Fibroblast of gingiva (primary cell): ENCODE results near the gene ATP2B1.
"Not testable (repeated sequence)": the region's sequence is repeated elsewhere in the genome, so short reads cannot be mapped to it uniquely, and the experiment has no call there.

Experiments used
- DNase-seq: peaks from one replicate; pipeline ENCODE4 v3.0.0-alpha.2; 2011; ENCODE audit warnings: low read depth

Gene ATP2B1

DNA sequence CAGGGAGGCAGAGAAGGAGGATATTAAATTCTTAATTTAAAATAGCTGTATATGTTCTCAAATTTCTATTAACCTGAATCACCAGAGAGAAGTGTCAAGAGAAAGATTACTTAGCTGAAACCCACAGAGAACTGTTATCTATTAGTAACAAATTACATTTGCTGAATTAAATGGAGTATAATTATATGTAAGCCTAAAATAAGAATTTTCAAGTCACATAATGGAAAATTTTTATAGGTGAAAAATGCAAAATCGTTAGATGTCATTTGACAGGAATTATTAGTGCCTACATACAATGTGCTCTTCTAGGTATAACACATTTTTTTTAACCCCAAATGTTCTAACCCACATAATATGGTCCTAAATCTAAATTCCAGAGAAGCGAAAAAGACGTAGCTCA, 4.1 kb upstream of the ATP2B1 start:
- DNase-seq: no peak

DNA sequence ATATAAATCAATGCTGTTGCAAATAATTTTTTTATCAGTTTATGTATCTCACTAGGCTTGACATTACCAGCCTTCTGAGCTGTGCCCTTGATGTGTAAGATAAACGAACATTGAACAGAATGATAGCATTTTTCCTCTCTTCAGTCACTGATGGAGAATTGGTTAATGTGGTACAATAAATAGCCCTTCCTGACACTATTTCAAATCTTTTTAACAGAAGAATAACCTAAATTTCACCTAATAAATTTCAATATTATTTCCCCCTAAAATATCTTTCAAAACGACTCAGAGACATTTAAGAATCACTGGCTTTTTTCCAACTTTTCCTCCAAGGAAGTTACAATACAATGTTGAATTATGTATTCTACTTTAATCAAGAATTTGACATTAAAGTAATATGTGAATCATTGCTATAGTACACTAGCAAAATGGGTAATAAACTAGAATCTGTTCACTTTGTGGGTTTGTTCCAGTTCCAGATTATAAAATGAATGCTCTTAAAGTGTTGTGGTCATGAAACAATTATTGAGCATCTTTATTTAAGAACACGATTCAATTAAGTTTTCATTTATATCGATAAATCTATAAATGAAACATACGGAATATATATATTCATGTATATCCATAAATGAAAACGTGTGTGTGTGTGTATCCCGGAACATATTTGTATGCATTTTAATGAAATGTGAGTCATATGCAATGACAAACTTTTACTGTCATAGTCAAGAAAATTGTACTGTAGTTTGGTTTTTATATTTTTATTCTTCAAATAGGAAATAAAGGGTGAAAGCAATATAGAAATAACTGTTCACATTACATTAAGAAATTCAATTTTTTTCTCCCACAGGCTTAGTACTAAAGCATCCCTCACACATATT, 2.5 kb upstream of the ATP2B1 start:
- DNase-seq: no peak

DNA sequence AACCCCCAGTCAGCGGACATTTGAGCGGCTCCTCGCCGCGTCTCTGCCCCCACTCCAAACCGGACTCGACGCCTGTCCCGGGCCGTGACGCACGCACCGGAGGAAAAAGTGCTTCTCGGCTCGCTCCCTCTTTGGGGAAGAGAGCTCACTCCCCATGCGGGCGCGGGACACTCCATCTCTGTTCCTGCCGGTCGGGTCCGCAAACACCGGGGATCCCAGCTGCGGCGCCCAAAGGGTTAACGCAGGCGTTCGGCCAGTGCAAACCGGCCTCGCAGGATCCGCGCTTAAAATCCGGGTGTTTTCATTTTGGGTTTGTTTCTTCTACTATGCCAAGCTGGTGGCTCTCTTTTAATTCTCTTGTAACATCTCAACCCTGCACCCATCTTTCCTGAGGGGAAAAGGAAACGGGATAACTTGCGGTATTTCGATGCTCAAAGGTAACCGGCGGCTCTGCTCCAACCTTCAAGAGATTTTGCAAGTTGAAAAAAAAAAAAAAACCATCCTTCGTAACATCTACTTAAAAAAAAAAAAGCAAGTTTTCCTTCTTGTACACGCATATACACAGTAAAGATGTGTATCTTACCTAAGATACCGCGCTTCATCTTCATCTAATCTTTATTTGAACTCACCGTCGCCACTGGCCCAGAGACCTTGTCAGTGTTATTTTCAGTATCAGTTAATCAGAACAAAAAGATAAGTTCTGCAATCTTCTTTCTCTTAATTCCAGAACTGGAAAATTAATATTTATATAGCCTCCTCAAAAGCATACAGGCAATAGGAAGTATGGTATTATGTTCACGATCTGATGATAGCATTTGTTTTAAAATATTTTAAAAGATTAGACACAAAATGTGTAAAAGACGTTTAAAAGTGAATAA, 1.6 kb upstream of the ATP2B1 start:
- no peak for DNase-seq

DNA sequence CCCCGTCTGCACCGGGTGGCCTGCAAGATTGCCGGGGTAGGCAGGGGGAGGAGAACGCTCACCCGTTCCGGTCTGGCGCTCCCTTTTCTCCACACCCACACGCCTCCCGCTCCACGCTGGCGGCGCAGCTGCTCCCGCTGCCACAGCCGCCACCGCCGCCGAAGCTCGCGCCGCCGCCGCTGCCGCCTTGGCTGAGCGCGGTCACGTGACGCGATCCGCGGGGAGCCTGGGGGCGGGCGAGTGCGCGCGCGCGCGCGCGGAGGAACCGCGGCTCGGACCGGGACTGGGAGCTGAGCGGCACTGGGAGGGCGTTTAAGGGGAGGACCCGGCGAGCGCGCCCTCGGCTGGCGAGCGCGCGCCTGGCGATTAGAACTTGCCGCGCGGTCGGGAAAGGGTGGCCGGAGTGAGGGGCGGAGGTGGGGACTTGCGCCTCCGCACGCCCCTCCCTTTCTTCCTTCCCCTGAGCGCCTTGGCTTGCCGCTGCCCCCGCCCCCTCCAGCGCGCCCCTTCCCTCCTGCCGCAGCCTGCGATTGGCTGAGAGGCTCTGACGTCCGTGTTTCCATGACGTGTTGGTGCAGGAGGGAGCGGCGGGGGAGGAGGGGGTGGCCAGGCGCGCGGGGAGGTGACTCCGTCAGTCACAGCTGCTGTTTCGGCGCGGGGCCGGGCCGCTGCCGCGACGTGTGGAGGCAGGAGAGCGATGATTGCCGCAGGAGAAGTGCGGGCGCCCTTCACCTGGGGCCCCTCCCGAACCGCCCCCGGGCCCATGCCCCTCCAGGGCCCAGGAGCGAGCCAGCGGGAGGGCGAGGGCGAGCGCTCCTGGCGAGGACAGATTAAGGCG, 738 bp upstream of the ATP2B1 start:
- DNase-seq: peak; percentile 100

GRCh38 chr12:89707703-89708564, 704 bp downstream of the ATP2B1 start:
- DNase-seq: peak; percentile 9

DNA sequence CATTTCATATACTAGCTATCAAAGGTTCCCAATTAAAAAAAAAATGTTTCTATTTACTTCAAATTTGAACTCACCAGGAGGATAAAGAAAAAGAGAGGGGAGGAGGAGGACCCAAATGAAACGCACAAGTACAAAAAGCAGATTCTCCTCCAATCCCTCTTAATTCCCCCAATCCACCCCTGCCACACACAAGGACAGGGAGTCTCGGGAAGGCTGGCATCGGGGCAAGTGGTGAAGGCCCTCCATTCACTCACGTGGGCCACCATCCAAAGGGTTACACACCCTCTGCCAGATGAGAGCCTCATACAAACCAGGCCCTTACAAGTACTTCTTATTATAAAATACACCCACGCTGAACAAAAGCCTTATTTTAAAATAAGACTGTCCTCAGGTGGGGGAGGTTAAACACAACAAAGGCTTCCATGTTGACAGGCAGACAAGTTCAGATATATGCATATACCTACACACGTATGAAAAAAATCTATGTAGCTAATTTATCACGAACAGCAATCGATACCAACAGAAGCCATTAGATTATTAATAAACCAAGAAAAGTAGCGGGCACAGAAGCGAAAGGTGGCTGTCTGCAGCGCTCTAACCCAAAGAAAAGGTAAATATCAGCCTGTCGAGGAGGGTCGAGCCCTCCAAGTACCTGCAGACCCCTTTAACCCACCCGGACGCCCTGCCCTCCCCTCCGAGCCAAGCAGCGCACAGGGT, 1.5 kb downstream of the ATP2B1 start:
- DNase-seq: peak; percentile 24

GRCh38 chr12:89706551-89706950, 2.1 kb downstream of the ATP2B1 start:
- DNase-seq: no peak

- no peak for DNase-seq
These were observed 4.2 kb downstream of the ATP2B1 start for GRCh38 chr12:89704457-89704856.

GRCh38 chr12:89703768-89704167, 4.9 kb downstream of the ATP2B1 start:
- DNase-seq: no peak

DNA sequence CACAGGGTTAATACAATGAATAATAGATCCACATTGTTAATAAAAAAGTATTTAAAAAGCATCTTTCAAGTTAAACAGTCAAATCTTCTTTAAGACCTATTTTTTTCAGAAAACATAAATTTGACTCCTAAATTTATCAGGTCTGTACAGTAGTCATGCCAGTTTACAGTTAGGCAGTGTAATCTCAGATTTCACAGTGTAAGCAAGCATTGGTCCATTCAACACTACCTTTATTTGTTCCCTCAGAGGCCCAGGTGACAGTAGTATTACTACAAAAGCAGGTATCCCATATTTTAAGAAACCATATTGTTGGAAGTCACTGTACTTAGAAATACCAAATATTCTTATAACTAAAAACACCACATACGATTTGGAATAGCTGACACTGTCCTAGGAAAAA, 6.1 kb downstream of the ATP2B1 start:
- no peak for DNase-seq

DNA sequence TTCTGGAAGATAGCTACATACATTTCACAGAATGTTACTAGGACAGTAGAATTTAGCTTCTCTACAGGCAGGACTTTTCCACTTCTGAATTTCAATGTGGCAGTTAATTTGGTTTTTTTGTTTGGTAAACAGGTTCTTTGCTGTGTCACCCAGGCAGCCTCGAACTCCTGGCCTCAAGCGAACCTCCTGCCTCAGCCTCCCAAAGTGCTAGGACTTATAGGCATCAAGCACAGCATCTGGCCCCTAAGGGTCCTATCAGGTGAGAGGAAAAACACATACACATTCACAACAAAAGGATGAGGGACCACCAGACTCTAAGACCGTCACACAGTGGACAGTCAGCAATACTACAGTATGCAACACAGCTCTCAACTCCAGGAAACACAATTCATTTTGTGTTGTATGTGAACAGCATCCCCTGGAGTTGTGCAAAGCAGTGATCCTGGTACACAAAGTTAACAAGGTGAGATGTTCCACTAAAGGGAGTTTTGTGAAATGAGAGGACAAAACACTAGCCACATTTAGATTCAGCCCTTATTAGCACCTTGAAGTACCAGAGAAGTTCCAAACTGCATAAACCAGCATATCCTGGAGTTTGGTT, 6.9 kb downstream of the ATP2B1 start:
- no peak for DNase-seq

DNA sequence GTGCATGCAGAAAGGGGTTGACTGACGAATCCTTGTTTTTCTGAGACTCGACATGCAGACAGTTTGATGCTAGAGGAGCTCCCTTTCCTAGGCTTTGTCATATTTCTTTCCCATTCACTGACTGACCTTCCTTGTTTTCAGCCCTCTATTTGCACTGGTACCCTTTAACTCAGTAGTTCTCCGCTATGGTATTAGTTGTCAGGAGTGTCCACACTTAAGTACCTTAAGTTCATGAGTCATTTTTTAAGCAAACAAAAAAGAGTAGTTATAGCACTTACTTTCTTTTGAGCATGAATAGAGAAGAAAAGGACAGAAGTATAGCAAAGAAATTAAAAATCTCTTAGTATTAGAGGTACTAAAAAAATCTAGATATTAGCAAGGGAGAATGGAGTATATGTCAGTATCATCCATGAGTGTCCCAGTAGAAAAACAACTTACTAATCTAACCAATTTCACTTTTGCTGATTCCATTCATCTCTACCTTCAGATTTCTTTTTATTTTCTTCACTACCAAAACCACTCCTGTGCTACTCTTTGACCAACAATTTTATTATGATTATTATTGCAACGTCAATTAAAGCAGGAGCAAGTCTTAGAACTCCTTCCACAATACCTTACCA, 8.3 kb downstream of the ATP2B1 start:
- no peak for DNase-seq

DNA sequence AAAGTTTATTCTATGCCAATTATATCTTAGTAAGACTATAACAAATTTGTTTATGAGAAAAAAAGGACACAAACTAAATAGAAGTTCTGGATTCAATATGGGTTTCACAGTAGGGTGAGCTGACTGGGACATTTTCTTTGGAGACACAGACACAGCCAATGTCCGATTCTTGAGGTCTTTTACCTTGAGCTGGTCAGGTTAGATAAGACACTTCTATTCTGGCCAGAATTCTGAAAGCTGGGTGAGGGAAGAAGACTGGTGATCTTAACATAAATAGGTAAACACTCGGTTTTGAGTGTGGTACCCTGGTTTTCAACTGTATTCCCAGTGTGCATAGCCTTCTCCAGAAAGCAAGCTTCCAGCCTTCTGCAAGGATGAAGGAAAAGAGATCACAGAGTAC, 10.0 kb downstream of the ATP2B1 start:
- no peak for DNase-seq

DNA sequence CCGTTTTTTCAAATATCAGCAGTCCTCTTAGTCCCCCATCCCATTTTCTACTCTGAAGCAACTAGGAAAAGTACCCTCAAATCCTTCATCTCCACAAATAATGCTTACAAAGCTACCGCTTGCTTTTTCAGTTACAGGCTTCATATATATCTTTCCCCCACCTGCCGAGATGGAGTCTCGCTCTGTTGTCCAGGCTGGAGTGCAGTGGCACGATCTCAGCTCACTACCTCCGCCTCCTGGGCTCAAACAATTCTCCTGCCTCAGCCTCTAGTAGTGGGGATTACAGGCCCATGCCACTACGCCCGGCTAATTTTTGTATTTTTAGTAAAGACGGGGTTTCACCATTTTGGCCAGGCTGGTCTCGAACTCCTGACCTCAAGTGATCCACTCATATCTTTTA, 10.9 kb downstream of the ATP2B1 start:
- not testable (repeated sequence) for DNase-seq

DNA sequence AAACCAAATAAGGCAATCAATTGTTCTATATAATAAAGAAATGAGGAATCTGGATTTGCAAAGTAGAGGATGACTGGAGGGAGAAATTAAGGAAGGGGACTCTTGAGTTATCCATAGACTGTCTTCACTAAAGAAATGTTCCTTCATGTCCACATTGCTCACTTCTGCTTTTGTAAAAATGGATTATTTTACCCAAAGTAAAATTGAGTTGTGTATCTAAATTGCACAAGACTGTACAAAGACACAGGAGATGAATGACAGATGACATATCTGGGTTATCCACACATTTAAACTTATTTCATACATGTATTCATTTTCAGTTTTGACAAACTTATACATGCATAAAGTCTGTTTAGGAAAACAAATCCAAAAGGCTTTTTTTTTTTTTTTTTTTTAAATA, 11.3 kb downstream of the ATP2B1 start:
- no peak for DNase-seq

DNA sequence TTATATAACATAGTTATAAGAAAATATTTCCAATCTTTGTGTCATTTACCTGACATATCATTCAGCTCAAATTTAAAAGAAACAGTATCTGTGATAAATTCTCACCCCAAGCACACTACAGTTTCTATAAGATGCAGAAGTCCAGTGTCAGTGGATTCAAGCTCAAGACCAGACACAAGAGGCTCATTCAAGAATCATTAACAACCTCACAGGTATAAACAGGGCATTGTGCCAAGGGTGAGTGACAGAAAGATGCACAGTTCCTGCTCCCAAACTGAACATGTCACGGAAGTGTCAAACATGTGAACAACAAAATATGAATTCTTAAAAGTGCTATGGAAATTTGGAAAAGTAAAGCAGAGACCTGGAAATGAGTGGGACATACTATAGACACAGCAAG, 12.8 kb downstream of the ATP2B1 start:
- DNase-seq: no peak

DNA sequence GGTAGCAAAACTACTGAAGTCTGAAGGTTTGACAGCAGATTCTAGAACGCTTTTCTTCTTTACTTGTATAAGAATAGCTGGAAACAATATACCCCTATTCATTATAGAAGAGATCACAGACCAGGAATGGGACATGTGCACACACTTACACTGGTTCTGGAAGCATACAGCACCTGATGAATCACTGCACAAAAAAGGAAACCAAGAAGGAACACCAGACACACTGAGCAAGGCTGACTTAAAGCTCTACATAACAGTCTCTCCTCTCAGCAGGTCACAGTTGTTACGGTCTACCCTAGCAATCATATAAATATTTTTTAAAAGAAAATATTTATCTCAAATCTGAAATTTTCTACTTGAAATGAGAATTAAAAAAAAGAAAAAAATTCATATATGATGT, 13.5 kb downstream of the ATP2B1 start:
- peak; percentile 31 for DNase-seq

DNA sequence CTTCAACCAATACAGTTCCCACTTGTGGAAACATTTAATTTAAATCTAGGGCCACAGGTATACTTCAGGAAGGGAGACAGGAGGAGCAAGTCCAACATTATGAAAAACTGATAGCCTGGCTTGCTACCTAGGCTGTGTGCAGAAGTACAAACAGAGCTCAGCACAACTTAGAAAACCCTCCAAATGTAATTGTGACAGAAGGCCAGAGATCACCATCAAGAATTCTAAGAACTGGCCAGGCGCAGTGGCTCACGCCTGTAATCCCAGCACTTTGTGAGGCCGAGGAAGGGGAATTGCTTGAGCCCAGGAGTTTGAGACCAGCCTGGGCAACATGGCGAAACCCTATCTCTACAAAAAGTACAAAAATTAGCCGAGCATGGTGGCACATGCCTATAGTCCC, 14.1 kb downstream of the ATP2B1 start:
- DNase-seq: no peak

- peak; percentile 43 for DNase-seq
These were observed 14.9 kb downstream of the ATP2B1 start for GRCh38 chr12:89693639-89694202.
